Measurements from ENCODE around the gene ZNF414. TPM values are rescaled to one million over a fixed set of nuclear protein-coding genes. Genes with fewer than 3 reads are reported as not detected.

The ZNF414 gene
- total and polyA plus RNA-seq, 2 donors from 2014 or later: 20.4 to 29.6 TPM

- H3K27ac ChIP-seq (ENCODE audit: low read depth in 2 of 2, low read length in 2 of 2): no peak overlapping the region
- H3K4me3 ChIP-seq (ENCODE audit: low read length in 3 of 3): no peak overlapping the region
- peaks cover 0 to 15% (median 0%) of the 10 kb centered on the region in 3 donors for H3K4me1 ChIP-seq (ENCODE audit: control insufficient read depth in 2 of 3, insufficient read depth in 2 of 3, low read depth in 1 of 3, low read length in 3 of 3)
- H3K9me3 ChIP-seq (ENCODE audit: control insufficient read depth in 2 of 3, insufficient read depth in 1 of 3, low read length in 3 of 3): no peaks in the 10 kb centered on the region
- TF ChIP-seq, protein P1, sequence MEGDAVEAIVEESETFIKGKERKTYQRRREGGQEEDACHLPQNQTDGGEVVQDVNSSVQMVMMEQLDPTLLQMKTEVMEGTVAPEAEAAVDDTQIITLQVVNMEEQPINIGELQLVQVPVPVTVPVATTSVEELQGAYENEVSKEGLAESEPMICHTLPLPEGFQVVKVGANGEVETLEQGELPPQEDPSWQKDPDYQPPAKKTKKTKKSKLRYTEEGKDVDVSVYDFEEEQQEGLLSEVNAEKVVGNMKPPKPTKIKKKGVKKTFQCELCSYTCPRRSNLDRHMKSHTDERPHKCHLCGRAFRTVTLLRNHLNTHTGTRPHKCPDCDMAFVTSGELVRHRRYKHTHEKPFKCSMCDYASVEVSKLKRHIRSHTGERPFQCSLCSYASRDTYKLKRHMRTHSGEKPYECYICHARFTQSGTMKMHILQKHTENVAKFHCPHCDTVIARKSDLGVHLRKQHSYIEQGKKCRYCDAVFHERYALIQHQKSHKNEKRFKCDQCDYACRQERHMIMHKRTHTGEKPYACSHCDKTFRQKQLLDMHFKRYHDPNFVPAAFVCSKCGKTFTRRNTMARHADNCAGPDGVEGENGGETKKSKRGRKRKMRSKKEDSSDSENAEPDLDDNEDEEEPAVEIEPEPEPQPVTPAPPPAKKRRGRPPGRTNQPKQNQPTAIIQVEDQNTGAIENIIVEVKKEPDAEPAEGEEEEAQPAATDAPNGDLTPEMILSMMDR (IDR thresholded peaks at IDR 0.05; ENCODE audit: borderline replicate concordance, extremely low read depth, insufficient read depth): no peak
- peaks cover 4 to 54% (median 34%) of the 10 kb centered on the region in 3 donors for H3K36me3 ChIP-seq (ENCODE audit: control insufficient read depth in 2 of 3, insufficient read depth in 3 of 3, low read length in 3 of 3)
- H3K9ac ChIP-seq (ENCODE audit: low read length in 3 of 3): no peak overlapping the region
- DNase-seq (no peak), FAIRE-seq (no peak)
- intact Hi-C loops (cut with DNase I): no loop called here
- no peaks in the 10 kb centered on the region for H3K27me3 ChIP-seq (ENCODE audit: control insufficient read depth, insufficient read depth, low read length)
Observed at GRCh38 chr19:8478598-8478997, 35.4 kb downstream of the ZNF414 start.

- TF ChIP-seq, protein P1 (IDR thresholded peaks at IDR 0.05; ENCODE audit: borderline replicate concordance, extremely low read depth, insufficient read depth): no peak
- no peak for DNase-seq
- no peak overlapping the region for H3K4me3 ChIP-seq (ENCODE audit: low read length in 3 of 3)
- H3K27me3 ChIP-seq (ENCODE audit: control insufficient read depth, insufficient read depth, low read length): no peaks in the 10 kb centered on the region
- no peak overlapping the region for H3K9ac ChIP-seq (ENCODE audit: low read length in 3 of 3)
- H3K36me3 ChIP-seq (ENCODE audit: control insufficient read depth in 2 of 3, insufficient read depth in 3 of 3, low read length in 3 of 3): peaks cover 5 to 47% (median 31%) of the 10 kb centered on the region in 3 donors
- FAIRE-seq: no peak
- H3K4me1 ChIP-seq (ENCODE audit: control insufficient read depth in 2 of 3, insufficient read depth in 2 of 3, low read depth in 1 of 3, low read length in 3 of 3): peaks cover 0 to 15% (median 0%) of the 10 kb centered on the region in 3 donors
- H3K9me3 ChIP-seq (ENCODE audit: control insufficient read depth in 2 of 3, insufficient read depth in 1 of 3, low read length in 3 of 3): no peaks in the 10 kb centered on the region
- no peak overlapping the region for H3K27ac ChIP-seq (ENCODE audit: low read depth in 2 of 2, low read length in 2 of 2)
- intact Hi-C loops (cut with DNase I): no loop called here
Observed at GRCh38 chr19:8477889-8478288, 36.1 kb downstream of the ZNF414 start.

DNA sequence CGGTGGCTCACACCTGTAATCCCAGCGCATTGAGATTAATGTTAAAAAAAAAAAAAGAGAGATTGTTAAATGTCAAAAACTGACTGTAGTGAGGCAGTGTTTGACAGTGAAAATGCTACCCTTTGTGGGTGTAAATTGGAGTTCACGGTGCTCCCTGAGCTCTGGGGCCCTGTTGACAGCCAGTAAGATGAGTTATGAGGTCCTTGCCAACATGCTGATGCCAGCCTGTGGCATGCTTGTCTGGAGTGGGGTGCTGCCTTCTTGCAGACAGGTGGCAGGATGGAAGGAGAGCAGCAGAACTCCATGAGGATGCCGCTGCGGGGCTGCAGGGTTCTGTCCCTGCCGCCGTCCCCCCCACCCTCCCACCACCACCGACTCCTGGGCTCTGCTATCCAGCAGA lies 37.4 kb downstream of the ZNF414 start:
- no peaks in the 10 kb centered on the region for H3K27me3 ChIP-seq (ENCODE audit: control insufficient read depth, insufficient read depth, low read length)
- H3K9ac ChIP-seq (ENCODE audit: low read length in 3 of 3): no peak overlapping the region
- DNase-seq: no peak
- FAIRE-seq: no peak
- intact Hi-C loops (cut with DNase I): no loop called here
- H3K4me3 ChIP-seq (ENCODE audit: low read length in 3 of 3): no peak overlapping the region
- H3K36me3 ChIP-seq (ENCODE audit: control insufficient read depth in 2 of 3, insufficient read depth in 3 of 3, low read length in 3 of 3): peaks cover 5 to 47% (median 33%) of the 10 kb centered on the region in 3 donors
- no peak overlapping the region for H3K27ac ChIP-seq (ENCODE audit: low read depth in 2 of 2, low read length in 2 of 2)
- no peaks in the 10 kb centered on the region for H3K9me3 ChIP-seq (ENCODE audit: control insufficient read depth in 2 of 3, insufficient read depth in 1 of 3, low read length in 3 of 3)
- TF ChIP-seq, protein P1 (IDR thresholded peaks at IDR 0.05; ENCODE audit: borderline replicate concordance, extremely low read depth, insufficient read depth): no peak
- H3K4me1 ChIP-seq (ENCODE audit: control insufficient read depth in 2 of 3, insufficient read depth in 2 of 3, low read depth in 1 of 3, low read length in 3 of 3): peaks cover 0 to 13% (median 0%) of the 10 kb centered on the region in 3 donors

- peaks cover 7 to 52% (median 39%) of the 10 kb centered on the region in 3 donors for H3K36me3 ChIP-seq (ENCODE audit: control insufficient read depth in 2 of 3, insufficient read depth in 3 of 3, low read length in 3 of 3)
- no peaks in the 10 kb centered on the region for H3K27me3 ChIP-seq (ENCODE audit: control insufficient read depth, insufficient read depth, low read length)
- no peak for DNase-seq
- intact Hi-C loops (cut with DNase I): no loop called here
- H3K27ac ChIP-seq (ENCODE audit: low read depth in 2 of 2, low read length in 2 of 2): no peak overlapping the region
- TF ChIP-seq, protein P1 (IDR thresholded peaks at IDR 0.05; ENCODE audit: borderline replicate concordance, extremely low read depth, insufficient read depth): no peak
- no peak for FAIRE-seq
- H3K9me3 ChIP-seq (ENCODE audit: control insufficient read depth in 2 of 3, insufficient read depth in 1 of 3, low read length in 3 of 3): no peaks in the 10 kb centered on the region
- H3K9ac ChIP-seq (ENCODE audit: low read length in 3 of 3): no peak overlapping the region
- no peak overlapping the region for H3K4me3 ChIP-seq (ENCODE audit: low read length in 3 of 3)
- peaks cover 0 to 4% (median 0%) of the 10 kb centered on the region in 3 donors for H3K4me1 ChIP-seq (ENCODE audit: control insufficient read depth in 2 of 3, insufficient read depth in 2 of 3, low read depth in 1 of 3, low read length in 3 of 3)
Observed at GRCh38 chr19:8475005-8475404, 39.0 kb downstream of the ZNF414 start.
